K562 (cell line): ENCODE measurements around the gene GRM3. TPM values are rescaled to one million over a fixed set of nuclear protein-coding genes. Genes with fewer than 3 reads are reported as not detected.

Experiments used
- ATAC-seq: fragments of 200-7000 bp; cut with Tn5 transposase; 3 replicates; pipeline ENCODE4 v1.9.1; 2020; ENCODE audit warnings: moderate library complexity
- BruUV-seq: library from RNA; stranded (reverse); fragments of 400-500 nt; replicated peaks from 2 replicates; lab custom pipeline; 2021; lab: Mats Ljungman, UMichigan
- CTCF ChIA-PET: fragments of 300-600 bp; formaldehyde crosslinking; extraction: SDS; loops from one replicate; lab custom pipeline; 2021; ENCODE audit warnings: low intra/inter-chr PET ratio; lab: Yijun Ruan, JAX
- POLR2A ChIA-PET: fragments of 300-600, 350-650 bp; sonication (Branson Sonifier 250); formaldehyde crosslinking; extraction: SDS; loops from one replicate; lab custom pipeline; 2021; ENCODE audit warnings: antibody characterized with exemption, inconsistent platforms; lab: Yijun Ruan, JAX
- DNase-seq, 4 experiments: peaks; one replicate each; pipeline versions ENCODE4 v3.0.0 to v3.0.0-alpha.2; 2011 to 2018; ENCODE audit warnings: low spot score in 3 of 4, mixed read lengths in 3 of 4; ENCODE audit errors: extremely low read depth in 1 of 4
- FAIRE-seq: peaks from 2 replicates; lab custom pipeline; 2011; peaks lifted over from hg19 to GRCh38; lab: Jason Lieb, UNC
- H2AFZ ChIP-seq: 2 replicates; pipeline ENCODE4 v1.6.0; 2011; ENCODE audit warnings: low read depth, low read length, control low read depth, inconsistent platforms
- H3K27ac ChIP-seq: fragments of 200-600 bp; 3 replicates; pipeline ENCODE4 v1.8.0; 2011; ENCODE audit warnings: low read depth, mild to moderate bottlenecking, control low read depth, inconsistent platforms, low read length, moderate library complexity, mixed read lengths; ENCODE audit errors: extremely low read depth
- H3K27me3 ChIP-seq, 2 experiments: fragments of 300-600 bp in 1 of 2; 2 replicates in 1 of 2; 3 replicates in 1 of 2; pipeline versions ENCODE4 v1.6.0 to v1.8.0; 2011; ENCODE audit warnings: inconsistent platforms in 2 of 2, low read length in 2 of 2, mild to moderate bottlenecking in 1 of 2, mixed read lengths in 1 of 2, moderate library complexity in 1 of 2; ENCODE audit not compliant: control insufficient read depth in 2 of 2, insufficient read depth in 2 of 2
- H3K36me3 ChIP-seq: fragments of 300-600 bp; 3 replicates; pipeline ENCODE4 v1.8.0; 2011; ENCODE audit warnings: mild to moderate bottlenecking, low read length, inconsistent platforms; ENCODE audit not compliant: control insufficient read depth, insufficient read depth
- H3K4me1 ChIP-seq, 2 experiments: fragments of 200-600 bp in 1 of 2; replicated peaks in 1 of 2; 2 replicates in 1 of 2; 3 replicates in 1 of 2; pipeline versions ENCODE4 v1.5.1 to v1.8.0; 2011; ENCODE audit warnings: inconsistent platforms in 2 of 2, low read length in 2 of 2, mild to moderate bottlenecking in 1 of 2, mixed read lengths in 1 of 2, moderate library complexity in 1 of 2; ENCODE audit not compliant: control insufficient read depth in 2 of 2, insufficient read depth in 2 of 2
- H3K4me2 ChIP-seq: 2 replicates; pipeline ENCODE4 v1.6.1; 2011; ENCODE audit warnings: low read length, control low read depth, inconsistent platforms, mixed read lengths; ENCODE audit not compliant: insufficient read depth
- H3K4me3 ChIP-seq: fragments of 200-600 bp; sonication (generic), shearing (Covaris generic); 2 replicates; pipeline ENCODE4 v1.5.1; 2016; ENCODE audit warnings: control low read depth, inconsistent platforms
- H3K79me2 ChIP-seq: fragments of 200-600 bp; 3 replicates; pipeline ENCODE4 v1.8.0; 2011; ENCODE audit warnings: low read length, inconsistent platforms; ENCODE audit not compliant: control insufficient read depth, insufficient read depth
- H3K9ac ChIP-seq, 2 experiments: 2 replicates each; pipeline versions ENCODE4 v1.6.0 to v1.6.1; 2011; ENCODE audit warnings: low read depth in 2 of 2, low read length in 2 of 2, control low read depth in 1 of 2, inconsistent platforms in 1 of 2, mild to moderate bottlenecking in 1 of 2, mixed read lengths in 1 of 2; ENCODE audit not compliant: insufficient read depth in 1 of 2
- H3K9me1 ChIP-seq: one replicate; pipeline ENCODE4 v1.6.0; 2011; ENCODE audit warnings: inconsistent platforms, mild to moderate bottlenecking, low read length, moderate library complexity; ENCODE audit not compliant: control insufficient read depth, insufficient read depth
- H3K9me3 ChIP-seq: replicated peaks from 2 replicates; pipeline ENCODE4 v1.5.1; 2011; ENCODE audit warnings: low read depth, low read length, inconsistent platforms; ENCODE audit not compliant: control insufficient read depth, insufficient read depth
- H4K20me1 ChIP-seq: replicated peaks from 2 replicates; pipeline ENCODE4 v1.6.1; 2011; ENCODE audit warnings: low read length, inconsistent platforms, mixed read lengths; ENCODE audit not compliant: control insufficient read depth, insufficient read depth
- ATF2 ChIP-seq: sonication (generic); formaldehyde crosslinking; IDR thresholded peaks from 2 replicates; pipeline ENCODE4 v1.8.1; 2022; ENCODE audit warnings: missing genetic modification reagents
- ATF4 ChIP-seq: fragments of 450-650 bp; formaldehyde crosslinking; IDR thresholded peaks from 2 replicates; pipeline ENCODE4 v1.4.0; 2022; ENCODE audit warnings: mild to moderate bottlenecking, moderate library complexity
- BRCA1 ChIP-seq, 2 experiments: fragments of 450-650 bp in 1 of 2; sonication (generic) in 1 of 2; formaldehyde crosslinking in 1 of 2; IDR thresholded peaks; 2 replicates each; pipeline versions ENCODE4 v1.5.0 to v1.6.1; 2017 to 2020; ENCODE audit warnings: mild to moderate bottlenecking in 1 of 2, missing genetic modification reagents in 1 of 2
- E2F8 ChIP-seq: fragments of 450-650 bp; IDR thresholded peaks from 2 replicates; pipeline ENCODE4 v1.7.1; 2018; ENCODE audit warnings: mild to moderate bottlenecking, low read depth; ENCODE audit not compliant: partially characterized antibody
- EZH2 ChIP-seq: IDR thresholded peaks from 2 replicates; pipeline ENCODE4 v1.6.1; 2012; ENCODE audit warnings: low read depth, mild to moderate bottlenecking, inconsistent platforms, low read length, borderline replicate concordance
- HCFC1 ChIP-seq: IDR thresholded peaks from 2 replicates; pipeline ENCODE4 v1.6.1; 2012; ENCODE audit warnings: low read depth, low read length, improper control_type of control experiment
- MEF2D ChIP-seq: conservative IDR thresholded peaks from 2 replicates; pipeline ENCODE4 v1.6.1; 2016; ENCODE audit warnings: low read depth, missing genetic modification characterization, missing compliant biosample characterization
- NCOA6 ChIP-seq: fragments of 450-650 bp; IDR thresholded peaks from 2 replicates; pipeline ENCODE4 v1.6.1; 2017; ENCODE audit warnings: mild to moderate bottlenecking
- RAD21 ChIP-seq, 2 experiments: fragments of 250-450 bp in 1 of 2; fragments of 450-650 bp in 1 of 2; sonication (Bioruptor Pico) in 1 of 2; formaldehyde crosslinking in 1 of 2; IDR thresholded peaks in 1 of 2; conservative IDR thresholded peaks in 1 of 2; 2 replicates each; pipeline versions ENCODE4 v1.4.0 to v1.8.0; 2020 to 2022; ENCODE audit warnings: mild to moderate bottlenecking in 2 of 2, moderate library complexity in 1 of 2
- SIN3A ChIP-seq, 2 experiments: fragments of 150-350 bp in 1 of 2; IDR thresholded peaks; 2 replicates each; pipeline ENCODE4 v1.6.1; 2011 to 2016; ENCODE audit warnings: borderline replicate concordance in 2 of 2, low read depth in 2 of 2, low read length in 2 of 2, mild to moderate bottlenecking in 2 of 2, moderate library complexity in 2 of 2; ENCODE audit not compliant: control insufficient read depth in 1 of 2
- ZBTB5 ChIP-seq: fragments of 450-650 bp; IDR thresholded peaks from 2 replicates; pipeline ENCODE4 v1.6.1; 2017; ENCODE audit warnings: antibody characterized with exemption
- ZEB2 ChIP-seq: fragments of 450-650 bp; IDR thresholded peaks from 2 replicates; pipeline ENCODE4 v1.6.1; 2016
- ZFP36 ChIP-seq: fragments of 150-350 bp; IDR thresholded peaks from 2 replicates; pipeline ENCODE4 v1.6.1; 2018; ENCODE audit warnings: low read length, low read depth; ENCODE audit not compliant: partially characterized antibody
- ZNF408 ChIP-seq: fragments of 250-450 bp; sonication (Bioruptor Pico); IDR thresholded peaks from 2 replicates; pipeline ENCODE4 v1.4.0; 2020; ENCODE audit warnings: low read depth, mild to moderate bottlenecking, moderate library complexity
- ZNF41 ChIP-seq: fragments of 250-450 bp; sonication (Bioruptor Pico); conservative IDR thresholded peaks from 2 replicates; pipeline ENCODE4 v1.4.0; 2020; ENCODE audit warnings: mild to moderate bottlenecking
- WGBS: fragments of 100-300 bp; shearing (Covaris generic); methylation state at CpG from one replicate; pipeline ENCODE4 v1.1.6; 2016; ENCODE audit warnings: low coverage, mixed read lengths; ENCODE audit not compliant: insufficient coverage; ENCODE audit errors: missing lambda C conversion rate; 5-methylcytosine and 5-hydroxymethylcytosine counted together
- in situ Hi-C: fragments of 300-500 bp; cut with MboI; formaldehyde crosslinking; loops from 4 replicates; pipeline ENCODE4 v1.15.0; 2018; ENCODE audit warnings: inconsistent platforms, mixed read lengths
- intact Hi-C: fragments of 100-400 bp; cut with micrococcal nuclease; formaldehyde crosslinking; loops from 2 replicates; pipeline ENCODE4 v1.14.2; 2022
- polyA plus RNA-seq, 8 experiments: library from polyadenylated mRNA; depleted of rRNA in 4 of 8; stranded (reverse) in 5 of 8; unstranded in 3 of 8; fragments of >200 nt; fragmentation: Nextera tagmentation in 2 of 8; fragmentation: Illumina TruSeq in 1 of 8; extraction: Ambion mirVana in 2 of 8; extraction: Trizol in 1 of 8; gene quantifications; 2 replicates each; pipeline versions ENCODE4 v1.2.1 to v1.2.3, GENCODE V29; 2011 to 2014; ENCODE audit warnings: inconsistent platforms in 1 of 8, missing spikeins in 1 of 8
- total RNA-seq, 7 experiments: library from RNA; depleted of rRNA in 6 of 7; stranded (reverse); fragments of >200 nt in 6 of 7; fragmentation: Illumina TruSeq in 2 of 7; extraction: Trizol in 2 of 7; gene quantifications; 2 replicates each; pipeline versions ENCODE4 v1.2.1 to v1.2.3, GENCODE V29; 2011 to 2021; ENCODE audit warnings: low replicate concordance in 1 of 7

GRM3 gene
- total and polyA plus RNA-seq, 9 of the 15 experiments (the other 6 are each of a cell fraction or from before 2014, with no cell fraction given): 0.03 to 0.08 (median 0.03) TPM; not detected in 6

- ChIA-PET CTCF (no interaction called here), POLR2A (no interaction called here)
- Histone ChIP-seq H3K27me3 (peaks cover 0 to 10% of the 10 kb centered on the region in 2 experiments; a peak in 3 of 5 replicates), H3K79me2 (no peaks in the 10 kb centered on the region), H4K20me1 (no peaks in the 10 kb centered on the region), H3K36me3 (no peaks in the 10 kb centered on the region), H3K4me2 (no peak overlapping the region), H3K9me1 (no peaks in the 10 kb centered on the region), H3K9me3 (no peaks in the 10 kb centered on the region), H2AFZ (no peak overlapping the region), H3K27ac (no peak overlapping the region), H3K4me3 (no peak overlapping the region), H3K4me1 (peaks cover 0 to 5% of the 10 kb centered on the region in 2 experiments; a peak in 1 of 5 replicates), H3K9ac (no peak overlapping the region)
- DNase-seq: no peak
- FAIRE-seq: no peak
- no peak; the same call in 2 of the 3 replicates for ATAC-seq
- in situ Hi-C loops (no loop called here), intact Hi-C loops (no loop called here)
- 3% methylated on average over 36 of the region's 36 CpGs for WGBS
- BruUV-seq: no TSS peak
- no peak for TF ChIP-seq HCFC1
- no peak for TF ChIP-seq RAD21 (CRISPR knock-in tag; conservative IDR thresholded peaks at IDR 0.05 in 1 of 2, IDR thresholded peaks at IDR 0.05 in 1 of 2)
- TF ChIP-seq BRCA1 (IDR thresholded peaks at IDR 0.05): no peak
- TF ChIP-seq BRCA1 (CRISPR knock-in tag; IDR thresholded peaks at IDR 0.05): no peak
- no peak for TF ChIP-seq ZBTB5
- no peak for TF ChIP-seq EZH2
- TF ChIP-seq ZEB2: no peak
- TF ChIP-seq E2F8: no peak
- no peak for TF ChIP-seq ATF4 (CRISPR knock-in tag)
- no peak for TF ChIP-seq ATF2 (CRISPR knock-in tag)
- no peak for TF ChIP-seq NCOA6
- TF ChIP-seq ZFP36: no peak
- TF ChIP-seq ZNF41: no peak
- no peak for TF ChIP-seq ZNF408 (CRISPR knock-in tag)
- no peak for TF ChIP-seq SIN3A (IDR thresholded peaks at IDR 0.05; ENCODE audit: borderline replicate concordance in 2 of 2, control insufficient read depth in 1 of 2, low read depth in 2 of 2, low read length in 2 of 2)
- TF ChIP-seq MEF2D: no peak
Observed at GRCh38 chr7:86786376-86786775, 142.7 kb downstream of the GRM3 start.
